Measurements from ENCODE around the gene FAM3B.

Gene FAM3B

GRCh38 chr21:41402796-41403195 lies 86.2 kb downstream of the FAM3B start:
- H3K4me3 ChIP-seq (ENCODE audit: low read length) = no peak overlapping the region
- H3K18ac ChIP-seq (ENCODE audit: low read length) = no peak overlapping the region
- no peak overlapping the region for H4K5ac ChIP-seq (ENCODE audit: low read length)
- DNase-seq = no peak
- H3K23ac ChIP-seq (ENCODE audit: low read length) = no peak overlapping the region
- no peak overlapping the region for H4K8ac ChIP-seq (ENCODE audit: low read depth, low read length)
- no peak overlapping the region for H3K9ac ChIP-seq (ENCODE audit: low read length)
- no peaks in the 10 kb centered on the region for H3K79me1 ChIP-seq (ENCODE audit: low read length)
- H3K27me3 ChIP-seq (ENCODE audit: insufficient read depth, low read length, poor library complexity) = no peaks in the 10 kb centered on the region
- H3K27ac ChIP-seq (ENCODE audit: low read depth, low read length) = no peak overlapping the region
- H2BK15ac ChIP-seq (replicated peaks; ENCODE audit: low read depth) = no peak overlapping the region
- H3K56ac ChIP-seq (ENCODE audit: low read length) = no peak overlapping the region
- WGBS (ENCODE audit: extremely low coverage, insufficient coverage, low lambda C conversion rate) = no CpG with 5 or more reads among the region's 10 CpGs
- no peak overlapping the region for H3K4ac ChIP-seq (ENCODE audit: low read depth, low read length)
- no peak overlapping the region for H2BK5ac ChIP-seq (ENCODE audit: low read length)
- no peaks in the 10 kb centered on the region for H3K36me3 ChIP-seq (ENCODE audit: control insufficient read depth, insufficient read depth, low read length)
- H2BK120ac ChIP-seq (ENCODE audit: low read depth, low read length) = no peak overlapping the region
- no peak overlapping the region for H3K4me2 ChIP-seq (ENCODE audit: low read length)
- H3K4me1 ChIP-seq (ENCODE audit: control insufficient read depth, low read depth, low read length) = no peaks in the 10 kb centered on the region
- H2AK5ac ChIP-seq (ENCODE audit: low read length) = no peak overlapping the region
- H3K79me2 ChIP-seq (ENCODE audit: control insufficient read depth, insufficient read depth, low read length) = no peaks in the 10 kb centered on the region

- no peak overlapping the region for H3K27ac ChIP-seq (ENCODE audit: low read depth, low read length)
- no peaks in the 10 kb centered on the region for H3K4me1 ChIP-seq (ENCODE audit: control insufficient read depth, low read depth, low read length)
- no peaks in the 10 kb centered on the region for H3K36me3 ChIP-seq (ENCODE audit: control insufficient read depth, insufficient read depth, low read length)
- no peak overlapping the region for H3K4me3 ChIP-seq (ENCODE audit: low read length)
- no CpG with 5 or more reads among the region's 9 CpGs for WGBS (ENCODE audit: extremely low coverage, insufficient coverage, low lambda C conversion rate)
- no peak overlapping the region for H2BK120ac ChIP-seq (ENCODE audit: low read depth, low read length)
- H2AK5ac ChIP-seq (ENCODE audit: low read length) = no peak overlapping the region
- no peaks in the 10 kb centered on the region for H3K79me1 ChIP-seq (ENCODE audit: low read length)
- H3K4ac ChIP-seq (ENCODE audit: low read depth, low read length) = no peak overlapping the region
- H4K5ac ChIP-seq (ENCODE audit: low read length) = no peak overlapping the region
- no peak overlapping the region for H3K4me2 ChIP-seq (ENCODE audit: low read length)
- H2BK15ac ChIP-seq (replicated peaks; ENCODE audit: low read depth) = no peak overlapping the region
- H2BK5ac ChIP-seq (ENCODE audit: low read length) = no peak overlapping the region
- no peak overlapping the region for H3K23ac ChIP-seq (ENCODE audit: low read length)
- no peak overlapping the region for H3K9ac ChIP-seq (ENCODE audit: low read length)
- H3K56ac ChIP-seq (ENCODE audit: low read length) = no peak overlapping the region
- H4K8ac ChIP-seq (ENCODE audit: low read depth, low read length) = no peak overlapping the region
- no peak for DNase-seq
- H3K79me2 ChIP-seq (ENCODE audit: control insufficient read depth, insufficient read depth, low read length) = no peaks in the 10 kb centered on the region
- H3K18ac ChIP-seq (ENCODE audit: low read length) = no peak overlapping the region
- no peaks in the 10 kb centered on the region for H3K27me3 ChIP-seq (ENCODE audit: insufficient read depth, low read length, poor library complexity)
Observed at GRCh38 chr21:41403331-41403730, 86.7 kb downstream of the FAM3B start.

GRCh38 chr21:41403966-41404365 lies 87.4 kb downstream of the FAM3B start:
- Histone ChIP-seq H3K79me1 (ENCODE audit: low read length) (no peaks in the 10 kb centered on the region), H3K9ac (ENCODE audit: low read length) (no peak overlapping the region), H3K56ac (ENCODE audit: low read length) (no peak overlapping the region), H3K79me2 (ENCODE audit: control insufficient read depth, insufficient read depth, low read length) (no peaks in the 10 kb centered on the region), H3K4me2 (ENCODE audit: low read length) (no peak overlapping the region), H3K23ac (ENCODE audit: low read length) (no peak overlapping the region), H4K8ac (ENCODE audit: low read depth, low read length) (no peak overlapping the region), H2BK15ac (replicated peaks; ENCODE audit: low read depth) (no peak overlapping the region), H2BK120ac (ENCODE audit: low read depth, low read length) (no peak overlapping the region), H3K27me3 (ENCODE audit: insufficient read depth, low read length, poor library complexity) (no peaks in the 10 kb centered on the region), H3K4me3 (ENCODE audit: low read length) (no peak overlapping the region), H3K4ac (ENCODE audit: low read depth, low read length) (no peak overlapping the region), H4K5ac (ENCODE audit: low read length) (no peak overlapping the region), H2AK5ac (ENCODE audit: low read length) (no peak overlapping the region), H2BK5ac (ENCODE audit: low read length) (no peak overlapping the region), H3K36me3 (ENCODE audit: control insufficient read depth, insufficient read depth, low read length) (no peaks in the 10 kb centered on the region), H3K18ac (ENCODE audit: low read length) (no peak overlapping the region), H3K27ac (ENCODE audit: low read depth, low read length) (no peak overlapping the region), H3K4me1 (ENCODE audit: control insufficient read depth, low read depth, low read length) (no peaks in the 10 kb centered on the region)
- no peak for DNase-seq
- WGBS (ENCODE audit: extremely low coverage, insufficient coverage, low lambda C conversion rate) = no CpG with 5 or more reads among the region's 10 CpGs

GRCh38 chr21:41405321-41405720 lies 88.7 kb downstream of the FAM3B start:
- Histone ChIP-seq H3K23ac (ENCODE audit: low read length) (no peak overlapping the region), H3K79me2 (ENCODE audit: control insufficient read depth, insufficient read depth, low read length) (no peaks in the 10 kb centered on the region), H3K27ac (ENCODE audit: low read depth, low read length) (no peak overlapping the region), H3K4me3 (ENCODE audit: low read length) (no peak overlapping the region), H3K4me1 (ENCODE audit: control insufficient read depth, low read depth, low read length) (no peaks in the 10 kb centered on the region), H4K5ac (ENCODE audit: low read length) (no peak overlapping the region), H3K56ac (ENCODE audit: low read length) (no peak overlapping the region), H3K4me2 (ENCODE audit: low read length) (no peak overlapping the region), H2BK15ac (replicated peaks; ENCODE audit: low read depth) (no peak overlapping the region), H3K18ac (ENCODE audit: low read length) (no peak overlapping the region), H3K9ac (ENCODE audit: low read length) (no peak overlapping the region), H3K79me1 (ENCODE audit: low read length) (no peaks in the 10 kb centered on the region), H2BK120ac (ENCODE audit: low read depth, low read length) (no peak overlapping the region), H2AK5ac (ENCODE audit: low read length) (no peak overlapping the region), H3K27me3 (ENCODE audit: insufficient read depth, low read length, poor library complexity) (no peaks in the 10 kb centered on the region), H3K36me3 (ENCODE audit: control insufficient read depth, insufficient read depth, low read length) (no peaks in the 10 kb centered on the region), H2BK5ac (ENCODE audit: low read length) (no peak overlapping the region), H4K8ac (ENCODE audit: low read depth, low read length) (no peak overlapping the region), H3K4ac (ENCODE audit: low read depth, low read length) (no peak overlapping the region)
- no peak for DNase-seq
- WGBS (ENCODE audit: extremely low coverage, insufficient coverage, low lambda C conversion rate) = no CpG with 5 or more reads among the region's 4 CpGs

- no CpG with 5 or more reads among the region's 6 CpGs for WGBS (ENCODE audit: extremely low coverage, insufficient coverage, low lambda C conversion rate)
- Histone ChIP-seq H3K27ac (ENCODE audit: low read depth, low read length) (no peak overlapping the region), H2BK5ac (ENCODE audit: low read length) (no peak overlapping the region), H3K4ac (ENCODE audit: low read depth, low read length) (no peak overlapping the region), H3K27me3 (ENCODE audit: insufficient read depth, low read length, poor library complexity) (no peaks in the 10 kb centered on the region), H3K9ac (ENCODE audit: low read length) (no peak overlapping the region), H3K4me1 (ENCODE audit: control insufficient read depth, low read depth, low read length) (no peaks in the 10 kb centered on the region), H3K56ac (ENCODE audit: low read length) (no peak overlapping the region), H3K79me1 (ENCODE audit: low read length) (no peaks in the 10 kb centered on the region), H2AK5ac (ENCODE audit: low read length) (no peak overlapping the region), H2BK15ac (replicated peaks; ENCODE audit: low read depth) (no peak overlapping the region), H2BK120ac (ENCODE audit: low read depth, low read length) (no peak overlapping the region), H3K79me2 (ENCODE audit: control insufficient read depth, insufficient read depth, low read length) (no peaks in the 10 kb centered on the region), H3K4me2 (ENCODE audit: low read length) (no peak overlapping the region), H4K5ac (ENCODE audit: low read length) (no peak overlapping the region), H3K36me3 (ENCODE audit: control insufficient read depth, insufficient read depth, low read length) (no peaks in the 10 kb centered on the region), H4K8ac (ENCODE audit: low read depth, low read length) (no peak overlapping the region), H3K23ac (ENCODE audit: low read length) (no peak overlapping the region), H3K4me3 (ENCODE audit: low read length) (no peak overlapping the region), H3K18ac (ENCODE audit: low read length) (no peak overlapping the region)
- no peak for DNase-seq
Observed at GRCh38 chr21:41406340-41406739, 89.7 kb downstream of the FAM3B start.
